Spleen (tissue), 11 donors: Measurements from ENCODE around the gene SPTBN1. TPM values are rescaled to one million over a fixed set of nuclear protein-coding genes. Genes with fewer than 3 reads are reported as not detected.
A peak's percentile ranks its signal among the peaks of the same experiment; 100 is the strongest.

Experiments used
- DNase-seq: peaks from one replicate; pipeline ENCODE4 v3.0.0-alpha.2; 2020
- H3K27ac ChIP-seq, 8 donors: fragments of 200-600 bp; sonication (generic) in 7 of 8; 1 replicate in 4 of 8; 2 replicates in 4 of 8; pipeline versions ENCODE4 v1.5.0 to v1.8.0; 2016 to 2021; ENCODE audit warnings: inconsistent platforms in 4 of 8, mild to moderate bottlenecking in 4 of 8, moderate library complexity in 1 of 8
- H3K27me3 ChIP-seq, 7 donors: fragments of 200-600 bp; sonication (generic) in 6 of 7; replicated peaks in 1 of 7; 1 replicate in 4 of 7; 2 replicates in 3 of 7; pipeline versions ENCODE4 v1.5.0 to v1.8.0; 2016 to 2021; ENCODE audit warnings: inconsistent platforms in 3 of 7, mild to moderate bottlenecking in 1 of 7
- H3K36me3 ChIP-seq, 6 donors: fragments of 200-600 bp; sonication (generic) in 5 of 6; 1 replicate in 4 of 6; 2 replicates in 2 of 6; pipeline versions ENCODE4 v1.5.0 to v1.8.0; 2016 to 2021; ENCODE audit warnings: inconsistent platforms in 2 of 6
- H3K4me1 ChIP-seq, 6 donors: fragments of 200-600 bp; sonication (generic) in 5 of 6; 1 replicate in 3 of 6; 2 replicates in 3 of 6; pipeline versions ENCODE4 v1.5.0 to v1.8.0; 2016 to 2021; ENCODE audit warnings: inconsistent platforms in 3 of 6
- H3K4me3 ChIP-seq, 8 donors: fragments of 200-600 bp; sonication (generic) in 7 of 8; 1 replicate in 4 of 8; 2 replicates in 4 of 8; pipeline versions ENCODE4 v1.5.0 to v1.8.0; 2016 to 2021; ENCODE audit warnings: inconsistent platforms in 4 of 8, mild to moderate bottlenecking in 4 of 8, moderate library complexity in 2 of 8
- H3K9me3 ChIP-seq, 8 donors: fragments of 200-600 bp; sonication (generic) in 7 of 8; 1 replicate in 4 of 8; 2 replicates in 4 of 8; pipeline versions ENCODE4 v1.5.0 to v1.8.0; 2016 to 2021; ENCODE audit warnings: inconsistent platforms in 4 of 8
- POLR2A ChIP-seq, 3 donors: fragments of 450-650 bp; IDR thresholded peaks; one replicate each; pipeline ENCODE4 v1.5.1; 2017; ENCODE audit warnings: antibody characterized with exemption in 3 of 3, mild to moderate bottlenecking in 1 of 3
- POLR2AphosphoS5 ChIP-seq, 3 donors: sonication (generic); formaldehyde crosslinking; IDR thresholded peaks; one replicate each; pipeline ENCODE4 v1.5.1; 2017; ENCODE audit warnings: antibody characterized with exemption in 3 of 3
- WGBS, 5 donors: extraction: QIAGEN DNeasy Blood & Tissue Kit in 3 of 5; methylation state at CpG; one replicate each; pipeline versions ENCODE4 v1.1.5 to v1.1.7; 2013 to 2018; 5-methylcytosine and 5-hydroxymethylcytosine counted together
- intact Hi-C: fragments of 100-400 bp; cut with DNase I; formaldehyde crosslinking; loops from one replicate; pipeline ENCODE4 v1.15.0; 2023; ENCODE audit warnings: low total_unique reads
- polyA plus RNA-seq, 3 donors: library from polyadenylated mRNA; stranded (reverse); fragments of 200-250 nt; gene quantifications; one replicate each; pipeline ENCODE4 v1.2.1, GENCODE V29; 2013
- total RNA-seq, 7 donors: library from RNA; depleted of rRNA in 3 of 7; stranded (reverse); fragments of >200 nt in 3 of 7; fragmentation: NEBNext Ultra II Directional in 4 of 7; extraction: Animal tissue kit (Norgen Biotek cat#: 25700) in 4 of 7; gene quantifications; one replicate each; pipeline versions ENCODE4 v1.1.0 to v1.2.1, GENCODE V29; 2016 to 2021
- TF ChIP-seq, protein P1 (sequence below), 11 experiments: fragments of 200-600 bp in 7 of 11; fragments of 450-650 bp in 4 of 11; sonication (generic) in 4 of 11; IDR thresholded peaks in 8 of 11; conservative IDR thresholded peaks in 3 of 11; 1 replicate in 7 of 11; 2 replicates in 4 of 11; pipeline versions ENCODE4 v1.4.0 to v1.8.0; 2016 to 2021; ENCODE audit warnings: antibody characterized with exemption in 11 of 11, inconsistent platforms in 4 of 11, mild to moderate bottlenecking in 1 of 11
- donor health status: healthy with polysubstance abuse.
- donor health status: DM: no; HTN: no; CAD: no; lungs with moderate emphysema.
- donor health status: DM: no; HTN: no; CAD: no.
- donor health status: Bipolar disorder and iron deficiency.
- donor health status: healthy.
- donor health status: DM: no; HTN: no; CAD: no.
- donor health status: DM: yes; HTN: yes; CAD: no.

SPTBN1 gene
- total and polyA plus RNA-seq, 10 donors: 32.7 to 352 (median 269) TPM

DNA sequence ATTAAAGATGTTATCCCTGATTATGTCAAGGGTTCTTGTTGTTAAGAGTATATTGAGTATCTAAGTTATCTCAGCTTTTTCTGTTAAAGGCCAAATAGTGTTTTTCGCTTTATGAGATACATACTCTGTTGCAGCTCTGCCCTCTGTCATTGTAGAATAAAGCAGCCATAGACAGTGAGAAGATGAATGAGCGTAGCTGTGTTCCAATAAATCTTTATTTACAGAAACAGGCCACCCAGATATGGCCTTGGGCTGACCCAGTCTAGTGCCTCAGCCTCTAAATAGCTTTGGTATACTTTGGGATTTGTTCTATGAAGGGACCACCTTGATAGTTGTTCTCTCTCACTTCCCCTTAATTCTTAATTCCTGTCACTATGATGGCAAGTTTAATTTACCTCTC lies 194.5 kb downstream of the SPTBN1 start:
- 93 to 99% (median 97%) methylated on average over 2 of the region's 2 CpGs for WGBS, 5 donors
- intact Hi-C loops: loop anchor here (10.0 kb wide), 1 partner anchor 126 kb away; no protein-coding TSS in a partner anchor
- Histone ChIP-seq H3K4me1 (peaks cover 0 to 9% (median 3%) of the 10 kb centered on the region in 6 donors), H3K27ac (no peak overlapping the region), H3K36me3 (peaks cover 14 to 100% (median 97%) of the 10 kb centered on the region in 6 donors), H3K4me3 (no peak overlapping the region), H3K27me3 (no peaks in the 10 kb centered on the region), H3K9me3 (no peaks in the 10 kb centered on the region)
- TF ChIP-seq POLR2A (IDR thresholded peaks at IDR 0.05) (no peak), POLR2AphosphoS5 (IDR thresholded peaks at IDR 0.05) (no peak)
- TF ChIP-seq, protein P1, sequence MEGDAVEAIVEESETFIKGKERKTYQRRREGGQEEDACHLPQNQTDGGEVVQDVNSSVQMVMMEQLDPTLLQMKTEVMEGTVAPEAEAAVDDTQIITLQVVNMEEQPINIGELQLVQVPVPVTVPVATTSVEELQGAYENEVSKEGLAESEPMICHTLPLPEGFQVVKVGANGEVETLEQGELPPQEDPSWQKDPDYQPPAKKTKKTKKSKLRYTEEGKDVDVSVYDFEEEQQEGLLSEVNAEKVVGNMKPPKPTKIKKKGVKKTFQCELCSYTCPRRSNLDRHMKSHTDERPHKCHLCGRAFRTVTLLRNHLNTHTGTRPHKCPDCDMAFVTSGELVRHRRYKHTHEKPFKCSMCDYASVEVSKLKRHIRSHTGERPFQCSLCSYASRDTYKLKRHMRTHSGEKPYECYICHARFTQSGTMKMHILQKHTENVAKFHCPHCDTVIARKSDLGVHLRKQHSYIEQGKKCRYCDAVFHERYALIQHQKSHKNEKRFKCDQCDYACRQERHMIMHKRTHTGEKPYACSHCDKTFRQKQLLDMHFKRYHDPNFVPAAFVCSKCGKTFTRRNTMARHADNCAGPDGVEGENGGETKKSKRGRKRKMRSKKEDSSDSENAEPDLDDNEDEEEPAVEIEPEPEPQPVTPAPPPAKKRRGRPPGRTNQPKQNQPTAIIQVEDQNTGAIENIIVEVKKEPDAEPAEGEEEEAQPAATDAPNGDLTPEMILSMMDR (IDR thresholded peaks at IDR 0.05 in 8 of 11, conservative IDR thresholded peaks at IDR 0.05 in 3 of 11): no peak
- no peak for DNase-seq

DNA sequence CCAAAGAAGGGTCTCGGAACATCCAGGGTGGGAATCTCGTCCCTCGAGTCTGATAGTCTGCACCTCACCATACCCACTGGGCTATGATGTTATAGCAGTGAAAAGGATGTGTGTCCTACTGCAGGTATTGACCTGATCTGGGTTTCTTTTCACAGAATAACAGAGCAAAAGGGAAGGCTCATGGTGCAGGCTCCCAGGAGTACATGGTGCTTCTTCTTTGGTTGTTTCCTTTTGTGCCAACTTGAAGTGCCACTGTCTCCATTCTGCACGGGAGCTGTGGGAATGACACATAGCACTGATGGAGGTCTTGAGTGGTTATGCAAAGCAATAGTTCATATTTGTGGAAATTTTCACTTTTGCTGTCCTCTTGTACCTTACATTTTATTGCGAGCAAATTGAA lies 195.2 kb downstream of the SPTBN1 start:
- intact Hi-C loops: loop anchor here (10.0 kb wide), 1 partner anchor 126 kb away; no protein-coding TSS in a partner anchor
- DNase-seq: no peak
- Histone ChIP-seq H3K4me3 (no peak overlapping the region), H3K27me3 (no peaks in the 10 kb centered on the region), H3K27ac (no peak overlapping the region), H3K4me1 (peaks cover 0 to 9% (median 3%) of the 10 kb centered on the region in 6 donors), H3K36me3 (peaks cover 14 to 100% (median 97%) of the 10 kb centered on the region in 6 donors), H3K9me3 (no peaks in the 10 kb centered on the region)
- WGBS, 5 donors: 85 to 94% (median 90%) methylated on average over 5 of the region's 5 CpGs
- TF ChIP-seq POLR2A (IDR thresholded peaks at IDR 0.05) (no peak), POLR2AphosphoS5 (IDR thresholded peaks at IDR 0.05) (no peak)
- TF ChIP-seq, protein P1 (IDR thresholded peaks at IDR 0.05 in 8 of 11, conservative IDR thresholded peaks at IDR 0.05 in 3 of 11): no peak

DNA sequence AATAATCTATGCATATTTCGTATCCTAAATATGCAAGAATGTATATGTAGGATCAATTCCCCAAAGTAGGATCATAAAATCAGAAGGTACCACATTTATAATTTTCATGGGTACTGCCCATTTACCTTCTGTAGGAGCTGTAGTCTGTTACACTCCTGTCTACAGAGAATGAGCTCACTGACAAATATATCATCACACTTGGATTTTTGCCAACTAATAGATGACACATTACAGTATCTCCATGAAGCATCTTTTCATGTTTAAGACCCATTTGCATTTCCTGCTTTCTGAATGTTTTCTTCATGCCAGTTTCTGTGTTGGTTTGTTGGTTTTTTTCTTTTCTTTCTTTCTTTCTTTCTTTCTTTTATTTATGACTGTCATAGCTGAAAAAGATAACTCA lies 196.4 kb downstream of the SPTBN1 start:
- H3K4me3 ChIP-seq: no peak overlapping the region
- H3K4me1 ChIP-seq: peaks cover 0 to 9% (median 3%) of the 10 kb centered on the region in 6 donors
- no peaks in the 10 kb centered on the region for H3K27me3 ChIP-seq
- intact Hi-C loops: loop anchor here (10.0 kb wide), 1 partner anchor 128 kb away; no protein-coding TSS in a partner anchor
- H3K27ac ChIP-seq: peak overlapping the region in 1 of 8 donors; percentile 60
- DNase-seq: no peak
- H3K36me3 ChIP-seq: peaks cover 4 to 100% (median 94%) of the 10 kb centered on the region in 6 donors
- H3K9me3 ChIP-seq: no peaks in the 10 kb centered on the region
- WGBS, 5 donors: 95 to 100% (median 96%) methylated on average over 1 of the region's 1 CpG
- TF ChIP-seq, protein P1 (IDR thresholded peaks at IDR 0.05 in 8 of 11, conservative IDR thresholded peaks at IDR 0.05 in 3 of 11): no peak
- no peak for TF ChIP-seq POLR2A (IDR thresholded peaks at IDR 0.05)

DNA sequence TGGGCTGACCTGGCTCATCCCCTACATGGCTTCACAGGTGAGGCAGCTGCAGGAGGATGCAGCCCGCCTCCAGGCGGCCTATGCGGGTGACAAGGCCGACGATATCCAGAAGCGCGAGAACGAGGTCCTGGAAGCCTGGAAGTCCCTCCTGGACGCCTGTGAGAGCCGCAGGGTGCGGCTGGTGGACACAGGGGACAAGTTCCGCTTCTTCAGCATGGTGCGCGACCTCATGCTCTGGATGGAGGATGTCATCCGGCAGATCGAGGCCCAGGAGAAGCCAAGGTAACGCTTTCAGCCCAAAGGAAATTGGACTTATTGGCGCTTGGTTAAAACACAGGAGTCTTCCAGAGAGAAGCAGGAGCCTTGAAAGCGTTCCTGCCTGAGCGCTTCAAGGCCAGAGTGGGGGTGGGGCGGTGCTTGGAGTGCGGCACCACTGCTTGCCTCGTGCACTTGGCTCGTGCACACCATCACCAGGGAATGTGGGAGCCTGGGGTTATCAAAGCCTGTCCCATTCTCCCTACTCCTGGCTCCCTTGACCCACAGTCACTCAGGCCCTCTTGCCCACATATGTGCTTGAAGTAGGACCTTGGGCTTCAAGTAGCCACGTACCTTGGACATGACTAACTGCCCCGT lies 197.6 kb downstream of the SPTBN1 start:
- Histone ChIP-seq H3K27me3 (no peaks in the 10 kb centered on the region), H3K9me3 (no peaks in the 10 kb centered on the region), H3K36me3 (peaks cover 4 to 100% (median 92%) of the 10 kb centered on the region in 6 donors), H3K4me3 (no peak overlapping the region), H3K27ac (peak overlapping the region in 7 of 8 donors; percentile 16 to 60 (median 55)), H3K4me1 (peaks cover 0 to 16% (median 6%) of the 10 kb centered on the region in 6 donors)
- no peak for DNase-seq
- intact Hi-C loops: loop anchor here (10.0 kb wide), 1 partner anchor 129 kb away; no protein-coding TSS in a partner anchor
- 75 to 92% (median 83%) methylated on average over 16 to 26 of the region's 26 CpGs for WGBS, 5 donors
- TF ChIP-seq, protein P1 (IDR thresholded peaks at IDR 0.05 in 8 of 11, conservative IDR thresholded peaks at IDR 0.05 in 3 of 11): no peak
- peak; percentile 67 to 74 (median 73) for TF ChIP-seq POLR2AphosphoS5 (IDR thresholded peaks at IDR 0.05)
